ENCODE data around the gene PPM1J.

PPM1J gene

GRCh38 chr1:112720800-112721199, 5.7 kb upstream of the PPM1J start:
- no peak for DNase-seq

- no peak for DNase-seq
Measured at GRCh38 chr1:112719706-112720105, 4.6 kb upstream of the PPM1J start.

- DNase-seq: peak; percentile 80
Measured at GRCh38 chr1:112718691-112719418, 3.7 kb upstream of the PPM1J start.

- DNase-seq: no peak
Measured at GRCh38 chr1:112717263-112717873, 2.2 kb upstream of the PPM1J start.

- DNase-seq: peak; percentile 90
Measured at GRCh38 chr1:112716133-112716720, 1.1 kb upstream of the PPM1J start.

GRCh38 chr1:112714313-112715263, 544 bp downstream of the PPM1J start:
- DNase-seq: peak; percentile 66

- no peak for DNase-seq
Measured at GRCh38 chr1:112713466-112714312, 1.4 kb downstream of the PPM1J start.

GRCh38 chr1:112712701-112713128, 2.4 kb downstream of the PPM1J start:
- no peak for DNase-seq

- DNase-seq: no peak
Measured at GRCh38 chr1:112712191-112712590, 2.9 kb downstream of the PPM1J start.

- DNase-seq: no peak
Measured at GRCh38 chr1:112711670-112712069, 3.5 kb downstream of the PPM1J start.

GRCh38 chr1:112711041-112711440, 4.1 kb downstream of the PPM1J start:
- DNase-seq: no peak

- DNase-seq: no peak
Measured at GRCh38 chr1:112710586-112710985, 4.5 kb downstream of the PPM1J start.

- no peak for DNase-seq
Measured at GRCh38 chr1:112710159-112710558, 5.0 kb downstream of the PPM1J start.

GRCh38 chr1:112708489-112708888, 6.6 kb downstream of the PPM1J start:
- no peak for DNase-seq

- DNase-seq: no peak
Measured at GRCh38 chr1:112708002-112708448, 7.1 kb downstream of the PPM1J start.

GRCh38 chr1:112707221-112708001, 7.7 kb downstream of the PPM1J start:
- peak; percentile 91 for DNase-seq

GRCh38 chr1:112706505-112707220, 8.5 kb downstream of the PPM1J start, which contains the start of gene RHOC:
Gene RHOC (minus strand): TSS chr1:112707127. CDS start chr1:112703799, 3,328 bp downstream.
- DNase-seq: peak; percentile 64

GRCh38 chr1:112704934-112705627, 10.1 kb downstream of the PPM1J start:
- peak; percentile 88 for DNase-seq

- no peak for DNase-seq
Measured at GRCh38 chr1:112704391-112704933, 10.7 kb downstream of the PPM1J start.
